ENCODE data around the gene RXRA. TPM values are rescaled to one million over a fixed set of nuclear protein-coding genes. Genes with fewer than 3 reads are reported as not detected.

RXRA gene
- polyA plus RNA-seq, 1 of the 3 experiments (the other 2 are of a cell fraction): 7.6 TPM

- peak overlapping the region in 1 of 2 experiments; percentile 24; a peak in 1 of 4 replicates for H3K4me3 ChIP-seq (ENCODE audit: low read depth in 2 of 2, low read length in 1 of 2)
- H3K27me3 ChIP-seq (ENCODE audit: insufficient read depth): no peaks in the 10 kb centered on the region; the same call in 1 of the 2 replicates
- CTCF ChIA-PET: interaction anchor here (0.7 to 3.7 kb wide), 13 partner anchors 9 to 148 kb away, joined by 3 to 18 read pairs (median 4); no protein-coding TSS in a partner anchor
- H3K9me2 ChIP-seq: no peaks in the 10 kb centered on the region
- H3K4me1 ChIP-seq (ENCODE audit: control insufficient read depth in 1 of 2, insufficient read depth in 2 of 2, low read depth in 1 of 2, low read length in 1 of 2): peaks cover 3 to 38% of the 10 kb centered on the region in 2 experiments; a peak in 1 of 4 replicates
- peak; percentile 92 for DNase-seq
- no peaks in the 10 kb centered on the region for H3F3A ChIP-seq (replicated peaks; ENCODE audit: insufficient read depth)
- 81% methylated on average over 24 of the region's 45 CpGs for WGBS (ENCODE audit: low lambda C conversion rate)
- H4K20me1 ChIP-seq (ENCODE audit: insufficient read depth): no peaks in the 10 kb centered on the region
- no peaks in the 10 kb centered on the region for H3K36me3 ChIP-seq (replicated peaks in 1 of 2; ENCODE audit: control insufficient read depth in 1 of 2, insufficient read depth in 2 of 2, low read length in 1 of 2)
- no peak overlapping the region for H2AFZ ChIP-seq (ENCODE audit: low read depth)
- peak overlapping the region; percentile 59; the same call in 1 of the 2 replicates for H3K4me2 ChIP-seq
- POLR2A ChIA-PET: interaction anchor here (0.8 to 2.3 kb wide), 14 partner anchors 8 to 140 kb away, joined by 3 to 6 read pairs (median 3); partner anchors contain the start of gene RNU6ATAC
- no peaks in the 10 kb centered on the region for H3K79me2 ChIP-seq (ENCODE audit: insufficient read depth)
- no peak overlapping the region for H3K9ac ChIP-seq
- peak overlapping the region in 1 of 2 experiments; percentile 99; a peak in 2 of 4 replicates for H3K27ac ChIP-seq (ENCODE audit: low read depth in 2 of 2, low read length in 1 of 2)
- H3K9me3 ChIP-seq: no peaks in the 10 kb centered on the region
- TF ChIP-seq MEF2A (IDR thresholded peaks at IDR 0.05; ENCODE audit: borderline replicate concordance, low read depth) (no peak), FOXJ3 (CRISPR knock-in tag; IDR thresholded peaks at IDR 0.05) (0 out of 2 replicates have a peak, but pooled peaks have one; percentile 16), RAD21 (IDR thresholded peaks at IDR 0.05; ENCODE audit: low read length) (0 out of 2 replicates have a peak, but pooled peaks have one; percentile 4), RFX5 (IDR thresholded peaks at IDR 0.05; ENCODE audit: low read length) (no peak)
Observed at GRCh38 chr9:134294153-134295071, 31.8 kb upstream of the RXRA start.

- H3K27me3 ChIP-seq (ENCODE audit: insufficient read depth): peaks cover under 1% of the 10 kb centered on the region; the same call in 1 of the 2 replicates
- H3F3A ChIP-seq (replicated peaks; ENCODE audit: insufficient read depth): no peaks in the 10 kb centered on the region
- TF ChIP-seq IRF3 (IDR thresholded peaks at IDR 0.05; ENCODE audit: low read depth, low read length) (no peak), SMC3 (IDR thresholded peaks at IDR 0.05; ENCODE audit: low read depth, low read length) (no peak), FOSL2 (IDR thresholded peaks at IDR 0.05; ENCODE audit: borderline replicate concordance, low read depth) (no peak), POLR2AphosphoS5 (IDR thresholded peaks at IDR 0.05; ENCODE audit: low read depth, low read length) (no peak), TAF1 (IDR thresholded peaks at IDR 0.05; ENCODE audit: borderline replicate concordance, low read depth, low read length) (no peak), MXI1 (IDR thresholded peaks at IDR 0.05; ENCODE audit: low read depth, low read length) (no peak), JUND (IDR thresholded peaks at IDR 0.05) (no peak)
- no peak overlapping the region for H2AFZ ChIP-seq (ENCODE audit: low read depth)
- no peaks in the 10 kb centered on the region for H3K9me3 ChIP-seq
- H3K4me2 ChIP-seq: no peak overlapping the region
- no peaks in the 10 kb centered on the region for H3K36me3 ChIP-seq (replicated peaks in 1 of 2; ENCODE audit: control insufficient read depth in 1 of 2, insufficient read depth in 2 of 2, low read length in 1 of 2)
- WGBS (ENCODE audit: low lambda C conversion rate): 87% methylated on average over 24 of the region's 25 CpGs
- H3K9ac ChIP-seq: no peak overlapping the region
- ChIA-PET CTCF (interaction anchor here (1.4 to 3.7 kb wide), 3 partner anchors 23 to 124 kb away, joined by 4 to 18 read pairs (median 6); no protein-coding TSS in a partner anchor), POLR2A (interaction anchor here (0.6 kb wide), 1 partner anchor 720 kb away, joined by 3 read pairs; no protein-coding TSS in a partner anchor)
- H4K20me1 ChIP-seq (ENCODE audit: insufficient read depth): no peaks in the 10 kb centered on the region
- H3K27ac ChIP-seq (ENCODE audit: low read depth in 2 of 2, low read length in 1 of 2): peak overlapping the region in 1 of 2 experiments; percentile 99; a peak in 2 of 4 replicates
- peak; percentile 36 for DNase-seq
- H3K4me3 ChIP-seq (ENCODE audit: low read depth in 2 of 2, low read length in 1 of 2): no peak overlapping the region
- peaks cover 3 to 38% of the 10 kb centered on the region in 2 experiments; a peak in 1 of 4 replicates for H3K4me1 ChIP-seq (ENCODE audit: control insufficient read depth in 1 of 2, insufficient read depth in 2 of 2, low read depth in 1 of 2, low read length in 1 of 2)
- no peaks in the 10 kb centered on the region for H3K9me2 ChIP-seq
- no peaks in the 10 kb centered on the region for H3K79me2 ChIP-seq (ENCODE audit: insufficient read depth)
Observed at GRCh38 chr9:134295101-134295745, 31.0 kb upstream of the RXRA start.
